Ascending aorta (tissue), 2 donors: ENCODE data around the gene CNMD. TPM values are rescaled to one million over a fixed set of nuclear protein-coding genes. Genes with fewer than 3 reads are reported as not detected.

ENCODE experiments used
- DNase-seq, 2 donors: peaks; one replicate each; pipeline ENCODE4 v3.0.0-alpha.2; 2019; ENCODE audit warnings: low spot score in 2 of 2
- H3K27ac ChIP-seq, 2 donors: fragments of 200-600 bp; sonication (generic); one replicate each; pipeline ENCODE4 v1.5.1; 2016 to 2017; ENCODE audit warnings: mild to moderate bottlenecking in 1 of 2
- H3K27me3 ChIP-seq: fragments of 200-600 bp; sonication (generic); one replicate; pipeline ENCODE4 v1.5.1; 2017
- H3K36me3 ChIP-seq, 2 donors: fragments of 200-600 bp; sonication (generic); one replicate each; pipeline ENCODE4 v1.5.1; 2016
- H3K4me1 ChIP-seq, 2 donors: fragments of 200-600 bp; sonication (generic); one replicate each; pipeline ENCODE4 v1.5.1; 2016 to 2017; ENCODE audit warnings: mild to moderate bottlenecking in 1 of 2
- H3K4me3 ChIP-seq, 2 donors: fragments of 200-600 bp; sonication (generic); one replicate each; pipeline ENCODE4 v1.5.1; 2016 to 2017; ENCODE audit warnings: mild to moderate bottlenecking in 1 of 2
- H3K9me3 ChIP-seq, 2 donors: fragments of 200-600 bp; sonication (generic); one replicate each; pipeline ENCODE4 v1.5.1; 2016
- CTCF ChIP-seq, 3 experiments: fragments of 200-600 bp in 2 of 3; fragments of 450-650 bp in 1 of 3; sonication (generic) in 2 of 3; IDR thresholded peaks; one replicate each; pipeline ENCODE4 v1.5.1; 2016 to 2019; ENCODE audit warnings: antibody characterized with exemption in 3 of 3, mild to moderate bottlenecking in 1 of 3, moderate library complexity in 1 of 3
- intact Hi-C: fragments of 100-400 bp; cut with DNase I; formaldehyde crosslinking; loops from one replicate; pipeline ENCODE4 v1.15.1; 2023
- total RNA-seq: library from RNA; depleted of rRNA; stranded (reverse); fragments of >200 nt; gene quantifications from one replicate; pipeline ENCODE4 v1.1.0, GENCODE V29; 2016

Gene CNMD
- total RNA-seq, 1 donor from 2014 or later, result not detected

GRCh38 chr13:52659340-52659739, 80.3 kb downstream of the CNMD start:
- Histone ChIP-seq H3K9me3 (no peaks in the 10 kb centered on the region), H3K4me3 (no peak overlapping the region), H3K36me3 (peaks cover 22 to 43% of the 10 kb centered on the region in 2 donors), H3K27ac (no peak overlapping the region), H3K27me3 (no peaks in the 10 kb centered on the region), H3K4me1 (peaks cover 0 to 7% of the 10 kb centered on the region in 2 donors)
- TF ChIP-seq CTCF (IDR thresholded peaks at IDR 0.05), result no peak
- DNase-seq, result no peak
- intact Hi-C loops, result no loop called here

Other genes starting within 250 kb of the CNMD start
- 0.32 TPM for gene HNRNPA1L2, start 97.4 kb downstream of the CNMD start, total RNA-seq
- gene SUGT1, start 87.0 kb downstream of the CNMD start, total RNA-seq, result 8.8 TPM
- not detected for gene PCDH8, start 108.8 kb upstream of the CNMD start, total RNA-seq